Erythroblast (primary cell): ENCODE data around the gene CCDC187.

Experiments used
- GATA1 ChIP-seq: IDR thresholded peaks from 2 replicates; pipeline ENCODE4 v1.6.1; 2011; ENCODE audit warnings: low read depth, mild to moderate bottlenecking, control low read depth, low read length, moderate library complexity
- POLR2A ChIP-seq: IDR thresholded peaks from 2 replicates; pipeline ENCODE4 v1.6.1; 2011; ENCODE audit warnings: mild to moderate bottlenecking, low read length

DNA sequence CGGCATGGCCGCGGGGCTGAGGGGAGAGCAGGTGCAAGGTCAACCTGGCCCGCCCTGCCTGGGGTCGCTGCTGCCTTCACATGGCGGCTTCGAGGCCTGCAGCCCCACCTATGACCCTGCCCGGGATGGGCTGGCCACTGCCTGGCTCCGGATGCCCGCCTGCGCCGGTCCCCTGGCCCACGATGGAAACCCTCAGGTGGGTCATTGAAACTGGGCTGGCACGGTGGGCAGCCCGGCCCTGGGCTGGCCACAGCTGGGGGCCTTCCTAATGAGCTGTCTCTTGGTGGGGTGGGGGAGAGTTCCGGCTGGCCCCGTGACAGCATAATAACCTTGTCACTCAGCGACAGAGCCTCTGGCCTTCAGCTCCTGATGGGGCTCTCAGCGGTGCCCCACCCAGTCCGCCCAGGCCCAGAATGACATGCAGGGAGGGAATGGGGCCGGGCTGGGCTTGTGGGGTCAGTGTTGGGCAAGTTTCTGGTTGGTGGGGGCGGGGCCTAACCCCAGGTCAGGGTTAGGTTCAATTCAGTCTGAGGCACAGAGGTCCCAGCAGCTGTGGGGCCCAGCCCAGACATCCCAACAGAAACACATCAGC lies at the start of gene CCDC187:
- TF ChIP-seq POLR2A (no peak), GATA1 (no peak)
